ENCODE data around the gene BMP8B.
"Not testable (repeated sequence)": the region's sequence is repeated elsewhere in the genome, so short reads cannot be mapped to it uniquely, and the experiment has no call there.

BMP8B gene

DNA sequence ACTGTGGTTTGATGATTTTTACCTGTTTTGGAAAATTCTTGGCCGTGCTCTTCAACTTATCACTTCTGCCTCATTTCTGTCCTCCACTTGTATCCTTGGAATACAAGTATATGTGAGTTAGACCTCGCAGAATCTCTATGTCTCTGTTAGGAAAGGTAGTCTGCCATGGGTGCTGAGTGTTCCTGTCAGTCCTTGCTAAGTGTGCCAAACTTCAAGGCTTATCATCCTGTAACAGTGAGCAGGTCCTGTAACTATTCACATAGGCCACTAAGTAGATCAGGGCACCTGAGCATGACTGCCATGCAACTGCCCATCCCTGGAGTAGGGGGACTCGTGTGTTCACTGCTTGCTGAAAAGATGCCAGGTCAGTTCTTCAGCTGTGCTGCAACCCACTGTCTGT is 24.2 kb upstream of the BMP8B start:
- DNase-seq, result no peak

DNA sequence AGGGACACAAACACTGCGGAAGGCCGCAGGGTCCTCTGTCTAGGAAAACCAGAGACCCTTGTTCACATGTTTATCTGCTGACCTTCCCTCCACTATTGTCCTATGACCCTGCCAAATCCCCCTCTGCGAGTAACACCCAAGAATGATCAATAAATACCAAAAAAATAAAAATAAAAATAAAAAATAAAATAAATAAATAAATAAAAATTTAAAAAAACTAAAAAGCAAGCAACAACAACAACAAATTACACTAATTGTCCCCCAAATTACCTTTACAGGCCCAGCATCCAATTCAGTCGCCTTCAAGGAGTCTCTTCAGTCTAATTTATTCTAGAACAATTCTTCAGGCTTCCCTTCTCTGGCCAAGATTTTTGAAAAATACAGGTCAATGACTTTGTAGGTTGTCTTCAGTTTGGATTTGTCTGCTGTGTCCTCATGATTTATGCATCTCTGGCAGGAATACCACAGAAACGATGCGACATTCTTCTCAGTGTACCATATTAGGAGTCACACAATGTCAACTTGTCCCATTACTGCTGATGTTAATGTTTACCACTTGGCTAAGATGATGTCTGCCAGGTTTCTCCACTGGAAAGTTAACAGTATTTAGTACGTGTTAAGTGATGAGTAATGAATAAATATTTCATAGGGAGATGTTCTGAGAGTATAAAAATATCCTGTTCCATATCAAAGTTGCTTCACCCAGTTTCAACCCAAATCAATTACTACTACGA is 20.3 kb upstream of the BMP8B start:
- no peak for DNase-seq

DNA sequence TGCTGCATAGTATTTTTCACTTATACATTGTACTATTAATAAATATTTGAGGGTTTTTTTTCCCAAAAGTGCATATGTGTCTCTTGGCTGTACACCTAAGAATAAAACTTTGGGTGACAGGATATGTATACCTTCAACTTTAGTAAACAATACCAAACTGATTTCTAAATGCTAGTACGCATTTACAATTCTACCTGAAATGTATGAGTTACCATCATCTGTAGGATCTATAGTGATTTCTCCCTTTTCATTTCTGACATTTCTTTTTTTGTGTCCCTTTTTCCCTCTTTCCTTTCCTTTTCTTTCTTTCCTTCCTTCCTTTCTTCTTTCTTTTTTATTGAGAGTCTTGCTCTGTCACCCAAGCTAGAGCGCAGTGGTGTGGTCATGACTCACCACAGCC is 16.7 kb upstream of the BMP8B start:
- DNase-seq, result no peak

GRCh38 chr1:39802496-39803260 is 14.0 kb upstream of the BMP8B start:
- no peak for DNase-seq

DNA sequence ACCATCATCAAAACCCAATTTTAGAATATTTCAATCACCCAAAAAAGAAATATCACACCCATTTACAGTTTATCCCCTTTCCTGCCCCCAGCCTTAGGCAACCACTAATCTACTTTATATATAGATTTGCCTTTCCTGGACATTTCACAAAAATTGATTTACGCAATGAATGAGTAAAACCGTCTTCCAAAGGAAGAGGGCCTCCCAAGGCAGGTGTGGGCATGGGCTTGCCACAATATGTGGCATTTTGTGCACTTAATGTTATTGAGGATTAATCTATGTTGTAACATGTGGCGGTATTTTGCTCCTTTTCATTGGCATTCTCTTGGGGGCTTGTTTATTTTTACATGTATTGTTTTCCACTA is 11.8 kb upstream of the BMP8B start:
- no peak for DNase-seq

DNA sequence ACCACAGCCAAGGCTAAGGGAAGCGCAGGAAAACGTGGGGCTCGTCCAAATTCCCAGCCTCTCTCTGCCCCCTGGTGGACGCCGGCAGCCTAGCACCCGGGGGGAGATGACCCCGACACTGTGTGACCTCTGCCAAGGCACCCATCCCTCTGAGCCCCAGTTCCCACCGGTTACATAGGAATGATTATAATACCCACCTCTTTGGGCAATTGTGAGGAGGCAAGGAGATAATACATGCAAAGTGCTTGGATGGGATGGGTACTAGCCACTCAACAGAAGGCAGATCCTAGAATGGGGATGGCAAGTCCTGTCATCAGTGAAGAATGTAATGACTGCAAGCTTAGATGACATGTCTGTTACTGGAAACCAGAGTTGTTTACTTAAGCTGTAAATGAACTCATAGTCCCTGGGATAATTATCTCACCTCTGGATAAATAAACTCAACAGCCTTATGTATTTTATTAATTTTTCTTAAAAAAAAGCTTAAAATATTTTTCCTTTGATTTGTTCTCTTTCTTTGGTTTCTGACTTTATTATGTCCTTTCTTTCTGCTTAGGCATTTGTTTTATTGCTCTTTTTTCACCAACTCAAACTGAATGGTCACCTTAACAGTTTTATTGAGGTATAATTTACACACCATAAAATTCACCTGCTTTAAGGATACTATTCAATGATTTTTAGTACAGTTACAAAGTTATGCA is 11.3 kb upstream of the BMP8B start:
- DNase-seq, result no peak

DNA sequence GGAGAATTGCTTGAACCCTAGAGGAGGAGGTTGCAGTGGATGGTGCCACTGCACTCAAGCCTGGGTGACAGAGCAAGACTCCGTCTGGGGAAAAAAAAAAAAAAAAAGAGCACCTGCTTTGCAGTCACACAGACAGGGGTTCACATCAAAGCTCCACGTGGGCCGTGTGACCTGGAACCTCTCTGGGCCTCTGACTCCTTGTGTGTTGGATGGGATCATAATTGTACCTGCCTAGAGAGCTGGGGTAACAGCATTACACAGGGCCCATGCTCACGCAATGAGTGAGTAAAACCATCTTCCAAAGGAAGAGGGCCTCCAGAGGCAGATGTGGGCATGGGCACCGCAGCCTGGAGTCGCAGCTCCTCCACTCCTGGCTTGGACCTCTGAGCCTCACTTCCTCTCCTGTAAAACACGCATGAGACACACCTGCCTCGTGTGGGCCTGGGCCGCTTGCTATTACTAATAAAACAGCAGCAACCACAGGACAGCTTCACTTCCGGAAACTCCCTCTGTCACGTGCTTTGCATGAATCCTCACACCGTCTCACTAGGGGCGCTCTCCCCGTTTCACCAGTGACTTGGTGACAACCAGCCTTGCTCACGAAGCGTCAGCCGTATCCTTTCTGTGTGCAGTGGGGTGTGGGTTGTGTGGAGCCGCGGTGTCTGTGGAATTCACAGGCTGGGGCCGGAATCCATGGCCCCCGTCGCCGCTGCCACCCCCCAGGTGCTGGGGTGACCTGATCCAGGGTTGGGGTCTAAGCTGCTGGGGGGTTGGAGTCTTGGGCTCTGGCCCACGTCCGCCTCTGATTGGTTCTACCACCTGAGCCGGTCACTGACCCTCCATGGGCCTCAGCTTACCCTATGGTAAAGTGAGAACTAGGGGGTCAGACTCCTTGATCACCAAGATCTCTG is 10.4 kb upstream of the BMP8B start:
- not testable (repeated sequence) for DNase-seq

GRCh38 chr1:39795651-39796050 is 7.0 kb upstream of the BMP8B start:
- DNase-seq, result no peak

DNA sequence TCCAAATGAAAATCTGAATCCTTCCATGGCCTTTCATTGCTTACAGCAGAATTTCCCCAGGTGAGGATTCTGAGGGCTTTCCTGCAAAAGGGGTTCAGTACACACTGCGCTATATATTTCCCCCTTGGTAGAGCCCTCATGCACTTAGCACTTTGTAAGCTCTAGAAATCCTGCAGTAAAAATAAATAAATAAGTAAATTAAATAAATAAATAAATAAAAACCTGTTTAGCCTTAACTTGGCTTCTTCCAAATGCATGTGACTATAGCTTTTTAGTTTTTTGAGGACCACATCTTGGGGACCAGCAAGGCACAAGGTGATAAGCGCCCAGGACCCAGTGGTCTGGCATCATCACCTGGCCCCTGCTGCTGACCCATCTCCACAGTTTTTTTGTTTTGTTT is 3.2 kb upstream of the BMP8B start:
- no peak for DNase-seq

- DNase-seq, result no peak
These were observed 976 bp upstream of the BMP8B start for GRCh38 chr1:39789571-39790110.

- DNase-seq, result no peak
These were observed 273 bp downstream of the BMP8B start for GRCh38 chr1:39788426-39788757.

DNA sequence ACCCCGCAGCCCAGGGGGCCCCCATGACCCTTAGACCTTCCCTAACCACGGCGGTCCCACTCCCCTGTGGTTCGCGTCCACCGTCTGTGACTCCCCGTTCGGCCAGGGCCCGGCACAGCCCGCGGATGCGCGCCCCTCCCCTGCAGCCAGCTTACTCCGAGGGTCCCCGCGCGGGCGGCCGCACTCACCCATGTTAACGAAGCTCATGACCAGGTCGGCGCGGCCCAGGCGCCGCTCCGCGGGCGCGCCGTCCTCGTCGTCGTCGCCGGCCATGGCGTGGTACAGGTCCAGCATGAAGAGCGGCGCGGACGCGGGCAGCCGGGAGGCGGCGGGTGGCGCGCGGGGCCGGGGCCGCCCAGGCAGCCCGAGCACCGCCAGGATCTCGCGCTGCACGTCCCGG is 701 bp downstream of the BMP8B start:
- DNase-seq, result not testable (repeated sequence)

- no peak for DNase-seq
These were observed 1.2 kb downstream of the BMP8B start for GRCh38 chr1:39787468-39787867.

- DNase-seq, result not testable (repeated sequence)
These were observed 1.6 kb downstream of the BMP8B start for GRCh38 chr1:39787108-39787375.

GRCh38 chr1:39786303-39787107 is 2.2 kb downstream of the BMP8B start:
- not testable (repeated sequence) for DNase-seq

DNA sequence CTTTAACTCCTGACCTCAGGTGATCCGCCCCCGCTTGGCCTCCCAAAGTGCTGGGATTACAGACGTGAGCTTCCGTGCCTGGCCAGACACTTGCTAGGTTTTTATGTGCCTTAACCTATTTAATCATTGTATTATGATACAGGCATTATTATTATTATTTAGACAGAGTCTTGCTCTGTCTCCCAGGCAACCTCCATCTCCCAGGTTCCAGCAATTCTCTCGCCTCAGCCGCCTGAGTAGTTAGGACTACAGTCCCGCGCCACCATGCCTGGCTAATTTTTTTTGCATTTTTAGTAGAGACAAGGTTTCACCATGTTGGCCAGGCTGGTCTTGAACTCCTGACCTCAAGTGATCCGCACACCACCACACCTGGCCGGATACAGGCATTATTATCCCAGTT is 6.0 kb downstream of the BMP8B start:
- DNase-seq, result not testable (repeated sequence)

GRCh38 chr1:39782103-39782502 is 6.6 kb downstream of the BMP8B start:
- no peak for DNase-seq

DNA sequence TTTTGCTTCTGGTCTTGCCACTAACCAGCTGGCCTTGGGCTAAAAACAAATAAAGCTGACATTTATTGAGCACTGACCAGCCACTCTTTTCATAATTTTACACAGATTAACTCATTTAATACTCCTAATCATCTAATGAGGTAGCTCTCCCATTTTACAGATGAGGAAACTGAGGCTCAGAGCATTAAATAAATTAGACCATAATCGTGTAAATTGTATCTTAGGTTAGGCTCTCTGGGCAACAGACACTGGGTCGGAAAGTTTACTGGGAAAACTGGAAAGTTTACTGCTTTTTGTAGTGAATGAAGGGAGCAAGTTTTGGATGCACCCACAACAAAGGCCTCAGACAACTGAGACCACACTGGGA is 7.3 kb downstream of the BMP8B start:
- DNase-seq, result no peak

DNA sequence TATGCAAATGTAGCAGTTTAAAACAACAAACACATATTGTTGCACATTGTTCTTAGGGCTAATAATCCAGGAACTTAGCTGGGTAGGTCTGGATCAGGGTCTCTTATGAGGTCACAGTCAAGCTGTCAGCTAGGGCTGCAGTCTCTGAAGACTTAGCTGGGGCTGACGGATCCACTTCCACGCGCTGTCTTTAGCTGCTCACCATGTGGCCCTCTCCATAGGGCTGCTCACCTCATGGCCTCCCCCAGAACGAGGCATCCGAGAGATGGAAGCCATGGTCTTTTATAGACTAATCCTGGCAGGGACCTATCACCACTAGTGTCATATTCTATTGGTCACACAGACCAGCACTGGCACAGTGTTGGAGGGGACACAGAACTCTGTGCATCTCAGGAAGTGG is 8.8 kb downstream of the BMP8B start:
- DNase-seq, result no peak

DNA sequence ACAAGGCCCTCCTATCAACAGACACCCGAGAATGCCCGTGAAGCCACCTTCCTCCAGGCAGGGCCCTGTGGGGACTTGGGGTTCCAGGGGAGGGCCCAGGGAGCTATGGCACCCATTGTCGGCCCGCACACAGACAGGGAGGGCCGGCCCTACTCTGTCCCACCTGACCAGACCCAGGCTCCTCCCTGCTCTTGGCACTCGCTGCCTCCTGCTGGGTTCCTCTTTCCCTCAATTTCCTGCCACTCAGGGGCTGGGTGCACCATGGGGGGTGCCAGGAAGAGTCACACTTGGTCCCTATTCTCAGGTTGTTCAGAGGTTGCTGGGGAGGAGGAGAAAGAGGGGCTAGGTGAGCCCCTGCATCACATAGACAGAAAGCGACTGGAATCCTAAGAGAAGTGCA is 9.5 kb downstream of the BMP8B start:
- no peak for DNase-seq

GRCh38 chr1:39778463-39779099 is 10.1 kb downstream of the BMP8B start:
- DNase-seq, result not testable (repeated sequence)

GRCh38 chr1:39777896-39778295 is 10.8 kb downstream of the BMP8B start:
- DNase-seq, result not testable (repeated sequence)

Data from cortex of kidney (tissue), 1 donor.